ENCODE data around the gene SPEM2. TPM values are rescaled to one million over a fixed set of nuclear protein-coding genes. Genes with fewer than 3 reads are reported as not detected.

Gene SPEM2
- total RNA-seq, 2 experiments from 2014 or later, result not detected

DNA sequence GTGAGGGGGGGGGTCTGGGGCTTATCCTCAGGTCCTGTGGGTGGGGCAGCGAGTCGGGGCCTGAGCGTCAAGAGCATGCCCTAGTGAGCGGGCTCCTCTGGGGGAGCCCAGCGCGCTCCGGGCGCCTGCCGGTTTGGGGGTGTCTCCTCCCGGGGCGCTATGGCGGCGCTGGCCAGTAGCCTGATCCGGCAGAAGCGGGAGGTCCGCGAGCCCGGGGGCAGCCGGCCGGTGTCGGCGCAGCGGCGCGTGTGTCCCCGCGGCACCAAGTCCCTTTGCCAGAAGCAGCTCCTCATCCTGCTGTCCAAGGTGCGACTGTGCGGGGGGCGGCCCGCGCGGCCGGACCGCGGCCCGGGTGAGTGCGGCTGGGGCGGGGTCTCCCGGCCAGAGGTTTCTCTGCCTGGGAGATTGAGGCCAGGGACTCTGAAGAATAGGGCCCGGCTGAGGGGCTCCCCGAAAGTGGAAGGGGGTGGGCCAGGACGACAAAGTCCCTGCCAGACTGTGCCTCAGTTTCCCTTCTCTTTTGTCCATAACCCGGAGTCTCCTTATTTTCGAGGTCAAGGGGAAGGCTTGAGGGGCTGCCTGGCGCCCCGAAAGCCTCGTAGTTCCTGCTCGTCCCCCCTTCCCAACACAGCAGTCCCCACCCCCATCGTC lies 14.2 kb downstream of the SPEM2 start, which contains the start of gene FGF11:
TSS of gene FGF11 (plus strand) at position 51 of the 651 bp plus-strand sequence. CDS start at position 160, 109 bp downstream.
- POLR2A ChIA-PET, result interaction anchor here (1.2 to 8.8 kb wide), 5 partner anchors 13 to 248 kb away, joined by 3 to 83 read pairs (median 20); partner anchors contain the start of genes POLR2A and TP53
- DNase-seq, result peak; percentile 15
- Mint-ChIP-seq H3K36me3 (ENCODE audit: low read depth) (peaks cover 21% of the 10 kb centered on the region), H3K4me3 (peak within 1 kb of the TSS; percentile 94), H3K27me3 (peaks cover 45% of the 10 kb centered on the region), H3K4me1 (ENCODE audit: low read depth) (peaks cover 31% of the 10 kb centered on the region), H3K27ac (peak within 1 kb of the TSS; percentile 70), H3K9me3 (no peaks in the 10 kb centered on the region)
- ATAC-seq, result no peak
- TF ChIP-seq CTCF (IDR thresholded peaks at IDR 0.05), result no peak
- intact Hi-C loops (cut with micrococcal nuclease), result loop anchor here (5.0 kb wide), 3 partner anchors 43 to 123 kb away; partner anchors contain the start of genes KCTD11, POLR2A, SENP3 and SLC35G6
- CTCF ChIA-PET, result interaction anchor here (0.7 to 2.0 kb wide), 5 partner anchors 15 to 83 kb away, joined by 3 to 12 read pairs (median 4); no protein-coding TSS in a partner anchor

DNA sequence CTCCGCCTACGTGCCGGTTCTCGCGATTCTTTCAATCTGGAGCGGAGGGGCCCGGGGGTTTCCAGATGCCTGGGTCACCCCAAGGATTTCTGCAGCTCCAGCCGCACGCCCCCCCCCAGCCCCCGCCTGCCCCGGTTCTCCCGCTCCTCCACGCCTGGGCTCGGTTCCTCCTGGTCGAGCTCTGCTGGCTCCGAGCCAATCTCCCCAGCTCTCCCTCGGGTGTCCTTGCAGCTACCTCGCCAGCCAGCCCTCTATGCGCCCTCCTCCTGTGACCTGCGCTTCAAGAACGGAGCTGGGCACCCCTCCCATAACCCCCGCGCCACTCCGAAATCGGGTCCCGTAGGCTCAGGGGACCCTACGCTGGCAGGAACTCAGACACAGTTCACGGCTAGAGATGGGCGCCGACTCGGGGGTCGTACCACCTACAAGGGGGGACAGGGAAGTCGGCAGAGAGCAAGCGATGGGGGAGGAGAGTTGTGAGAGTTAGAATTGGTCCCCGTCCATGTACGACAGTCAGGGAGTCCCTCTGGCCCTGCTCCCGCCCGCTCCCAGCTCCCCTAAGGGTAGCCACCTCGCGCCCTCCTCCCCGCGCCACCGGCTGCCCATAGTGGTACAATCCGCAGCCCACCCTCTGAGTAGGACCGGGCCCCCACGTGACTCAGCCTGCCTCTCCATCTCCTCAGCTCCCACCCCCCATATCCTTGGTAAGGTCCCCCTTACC lies 14.9 kb downstream of the SPEM2 start:
- Mint-ChIP-seq H3K9me3 (no peaks in the 10 kb centered on the region), H3K36me3 (ENCODE audit: low read depth) (peaks cover 21% of the 10 kb centered on the region), H3K27ac (peak overlapping the region; percentile 70), H3K4me1 (ENCODE audit: low read depth) (peaks cover 31% of the 10 kb centered on the region), H3K27me3 (peaks cover 49% of the 10 kb centered on the region), H3K4me3 (peak overlapping the region; percentile 94)
- ChIA-PET CTCF (interaction anchor here (0.7 to 2.0 kb wide), 8 partner anchors 13 to 116 kb away, joined by 3 to 12 read pairs (median 4); no protein-coding TSS in a partner anchor), POLR2A (interaction anchor here (0.6 to 8.8 kb wide), 7 partner anchors 13 to 247 kb away, joined by 3 to 83 read pairs (median 5); partner anchors contain the start of genes POLR2A and TP53)
- intact Hi-C loops (cut with micrococcal nuclease), result no loop called here
- peak; percentile 78 for DNase-seq
- TF ChIP-seq CTCF (IDR thresholded peaks at IDR 0.05), result no peak
- ATAC-seq, result no peak

- intact Hi-C loops (cut with micrococcal nuclease), result no loop called here
- TF ChIP-seq CTCF (IDR thresholded peaks at IDR 0.05), result no peak
- ChIA-PET POLR2A (interaction anchor here (0.6 to 8.8 kb wide), 6 partner anchors 13 to 246 kb away, joined by 3 to 83 read pairs (median 15); partner anchors contain the start of genes POLR2A and ZBTB4), CTCF (interaction anchor here (0.7 to 2.0 kb wide), 10 partner anchors 12 to 247 kb away, joined by 3 to 13 read pairs (median 4); partner anchors contain the start of genes NEURL4 and SENP3)
- Mint-ChIP-seq H3K9me3 (no peaks in the 10 kb centered on the region), H3K4me3 (peak overlapping the region; percentile 94), H3K36me3 (ENCODE audit: low read depth) (peaks cover 21% of the 10 kb centered on the region), H3K27me3 (peaks cover 54% of the 10 kb centered on the region), H3K4me1 (ENCODE audit: low read depth) (peaks cover 36% of the 10 kb centered on the region), H3K27ac (no peak overlapping the region)
- DNase-seq (peak; percentile 64), ATAC-seq (no peak)
Measured at GRCh38 chr17:7440834-7441195, 15.4 kb downstream of the SPEM2 start.

GRCh38 chr17:7441266-7441665 lies 15.8 kb downstream of the SPEM2 start:
- Mint-ChIP-seq H3K4me1 (ENCODE audit: low read depth) (peaks cover 40% of the 10 kb centered on the region), H3K27me3 (peaks cover 56% of the 10 kb centered on the region), H3K36me3 (ENCODE audit: low read depth) (peaks cover 21% of the 10 kb centered on the region), H3K4me3 (no peak overlapping the region), H3K27ac (no peak overlapping the region), H3K9me3 (no peaks in the 10 kb centered on the region)
- intact Hi-C loops (cut with micrococcal nuclease), result no loop called here
- TF ChIP-seq CTCF (IDR thresholded peaks at IDR 0.05), result no peak
- POLR2A ChIA-PET, result interaction anchor here (0.7 to 8.8 kb wide), 5 partner anchors 12 to 44 kb away, joined by 3 to 83 read pairs (median 20); partner anchors contain the start of genes POLR2A and ZBTB4
- ATAC-seq (no peak), DNase-seq (no peak)
- CTCF ChIA-PET, result interaction anchor here (0.7 to 2.0 kb wide), 7 partner anchors 12 to 246 kb away, joined by 3 to 13 read pairs (median 4); partner anchors contain the start of genes NEURL4 and SENP3
